A549 (cell line): ENCODE measurements around the gene ALCAM.

Experiments
- BCL3 ChIP-seq: fragments of >200 bp; sonication (Bioruptor Twin); formaldehyde crosslinking; IDR thresholded peaks from 3 replicates; pipeline ENCODE4 v1.6.1; 2016
- CTCF ChIP-seq: fragments of >200 bp; sonication (Bioruptor Twin); formaldehyde crosslinking; IDR thresholded peaks from 3 replicates; pipeline ENCODE4 v1.5.1; 2016
- GATA3 ChIP-seq: IDR thresholded peaks from 2 replicates; pipeline ENCODE4 v1.6.1; 2012; ENCODE audit warnings: borderline replicate concordance
- HEYL ChIP-seq: fragments of 250-450 bp; sonication (Bioruptor Pico); IDR thresholded peaks from 2 replicates; pipeline ENCODE4 v1.8.0; 2021; ENCODE audit warnings: mild to moderate bottlenecking, moderate library complexity
- JUN ChIP-seq, 2 experiments: fragments of >200 bp; sonication (Bioruptor Twin); formaldehyde crosslinking; IDR thresholded peaks; 2 replicates in 1 of 2; 3 replicates in 1 of 2; pipeline ENCODE4 v1.6.1; 2016 to 2017
- MYC ChIP-seq: IDR thresholded peaks from 2 replicates; pipeline ENCODE4 v1.6.1; 2012; ENCODE audit warnings: mild to moderate bottlenecking, inconsistent platforms, low read length, improper control_type of control experiment, borderline replicate concordance
- PHF8 ChIP-seq: fragments of 200-600 bp; sonication (generic); IDR thresholded peaks from 2 replicates; pipeline ENCODE4 v1.6.1; 2016; ENCODE audit warnings: low read depth, mild to moderate bottlenecking, antibody characterized with exemption, moderate library complexity, borderline replicate concordance
- POLR2A ChIP-seq: IDR thresholded peaks from 2 replicates; pipeline ENCODE4 v1.6.1; 2012; ENCODE audit warnings: mild to moderate bottlenecking, low read length
- TP53 ChIP-seq: fragments of 250-450 bp; sonication (Bioruptor Pico); IDR thresholded peaks from 2 replicates; pipeline ENCODE4 v1.5.0; 2021; ENCODE audit warnings: mild to moderate bottlenecking, moderate library complexity
- ZFP36 ChIP-seq: fragments of 450-650 bp; IDR thresholded peaks from 2 replicates; pipeline ENCODE4 v1.6.1; 2014; ENCODE audit warnings: borderline replicate concordance; ENCODE audit not compliant: partially characterized antibody

- no peak for TF ChIP-seq CTCF
- no peak for TF ChIP-seq PHF8
- TF ChIP-seq MYC: no peak
- TF ChIP-seq POLR2A: no peak
- no peak for TF ChIP-seq BCL3
- TF ChIP-seq HEYL (CRISPR knock-in tag): no peak
- no peak for TF ChIP-seq TP53 (CRISPR knock-in tag)
- TF ChIP-seq ZFP36: no peak
- no peak for TF ChIP-seq GATA3
- no peak for TF ChIP-seq JUN (IDR thresholded peaks at IDR 0.05)
Observed at GRCh38 chr3:105528955-105529354, 162.2 kb downstream of the ALCAM start.
